ENCODE results near the gene HS1BP3.

Gene HS1BP3

DNA sequence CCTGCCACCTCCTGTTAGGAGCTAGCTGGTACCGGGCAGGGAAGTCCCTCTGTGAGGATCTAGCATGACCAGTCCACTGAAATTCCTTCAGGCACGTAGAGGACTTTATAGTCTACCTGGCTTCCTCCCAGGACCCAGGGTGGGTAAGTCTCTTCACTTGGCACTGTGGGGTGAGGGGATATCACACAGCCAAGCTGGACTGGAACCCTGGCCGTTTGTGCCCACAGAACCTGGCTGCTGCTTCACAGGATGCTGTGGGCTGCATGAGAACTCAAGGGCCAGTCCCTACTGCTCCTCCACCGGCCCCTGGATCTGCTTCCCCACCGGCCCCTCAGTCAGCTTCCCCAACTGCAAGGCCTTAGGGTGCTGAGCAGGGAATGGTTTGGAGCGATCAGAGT, 35.8 kb downstream of the HS1BP3 start:
- DNase-seq: no peak

DNA sequence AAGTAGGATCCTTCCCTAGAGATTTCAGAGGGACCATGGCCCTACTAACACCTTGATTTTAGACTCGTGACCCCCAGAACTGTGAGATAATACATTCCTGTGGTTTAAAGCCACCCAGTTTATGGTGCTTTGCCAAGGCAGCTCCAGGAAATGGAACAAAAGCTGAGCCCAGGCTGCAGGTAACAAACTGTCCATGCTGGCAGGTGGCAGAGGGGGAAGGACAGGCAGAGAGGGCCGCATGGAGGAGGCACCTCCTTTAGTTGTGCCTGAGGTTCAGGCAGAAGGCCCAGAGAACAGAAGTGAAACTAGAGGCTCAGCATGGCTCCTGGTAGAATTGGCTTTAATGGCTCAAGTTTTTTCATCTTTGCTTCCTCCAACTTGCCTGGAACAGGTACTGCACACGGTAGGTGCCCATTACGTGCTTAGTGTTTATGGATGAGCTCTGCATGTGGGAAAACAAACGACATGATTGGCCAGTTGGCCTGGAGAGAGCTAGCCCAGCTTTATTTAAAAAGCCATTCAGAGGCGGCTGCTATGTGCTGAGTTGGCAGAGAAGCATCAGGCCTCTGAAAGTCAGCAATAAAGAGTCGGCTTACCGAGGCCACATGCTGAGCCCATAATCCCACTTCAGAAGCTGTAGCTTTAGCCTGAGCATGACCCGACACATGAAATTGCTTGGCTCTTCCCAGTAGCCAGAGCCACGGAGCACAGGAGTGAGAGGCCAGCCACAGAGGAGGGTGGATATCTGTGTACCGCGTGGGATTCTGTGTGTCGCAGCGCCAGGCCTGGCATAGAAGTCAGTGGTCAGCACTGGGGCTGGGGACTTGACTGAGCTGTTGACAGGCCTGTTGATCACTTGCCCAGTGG, 36.5 kb downstream of the HS1BP3 start:
- peak; percentile 36 for DNase-seq

DNA sequence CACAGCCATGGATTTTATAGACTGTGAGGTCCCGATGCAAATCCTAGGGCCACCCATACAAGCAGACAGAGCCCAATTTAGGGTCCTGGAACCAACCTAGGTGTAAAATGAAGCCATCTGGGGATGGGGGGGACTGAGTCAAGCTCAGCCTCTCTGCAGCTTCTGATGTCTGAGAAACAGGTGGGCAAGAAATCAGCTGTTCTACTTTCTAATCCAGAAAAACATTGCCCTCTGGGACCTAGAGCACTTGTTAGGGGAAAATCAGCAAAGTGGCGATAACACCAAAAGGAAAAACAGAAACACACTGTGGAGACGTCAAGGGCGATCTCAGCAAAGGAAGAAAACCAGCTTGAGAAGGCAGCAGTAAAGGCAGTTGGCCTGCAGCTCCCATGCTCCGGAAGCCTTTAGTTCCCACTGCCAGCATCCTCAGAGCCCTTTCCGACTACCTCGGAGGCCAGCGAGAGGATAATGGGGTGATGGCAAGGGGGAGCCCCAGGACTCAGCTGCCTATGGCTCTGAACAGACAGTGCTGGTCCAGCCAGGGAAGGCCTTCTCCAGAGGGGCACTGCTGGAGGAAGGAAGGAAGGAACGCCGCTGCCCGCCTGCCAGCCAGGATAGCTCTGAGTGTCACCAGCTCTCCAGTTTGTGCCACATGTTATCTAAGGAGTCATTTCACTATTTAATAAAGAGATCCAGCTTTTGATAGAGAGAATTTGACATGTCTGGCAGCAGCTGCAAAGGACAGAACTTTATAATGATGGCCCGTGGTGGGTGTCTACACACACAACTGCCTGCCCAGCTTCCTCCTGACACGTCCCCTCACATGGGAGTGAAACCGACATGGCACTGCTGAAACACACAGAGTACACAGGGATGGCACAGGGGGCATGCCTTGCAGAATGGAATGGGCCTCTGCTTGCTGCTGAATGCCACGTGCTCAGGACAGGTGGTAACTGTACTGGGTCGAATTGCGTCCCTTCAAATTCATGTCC, 37.7 kb downstream of the HS1BP3 start:
- DNase-seq: no peak

DNA sequence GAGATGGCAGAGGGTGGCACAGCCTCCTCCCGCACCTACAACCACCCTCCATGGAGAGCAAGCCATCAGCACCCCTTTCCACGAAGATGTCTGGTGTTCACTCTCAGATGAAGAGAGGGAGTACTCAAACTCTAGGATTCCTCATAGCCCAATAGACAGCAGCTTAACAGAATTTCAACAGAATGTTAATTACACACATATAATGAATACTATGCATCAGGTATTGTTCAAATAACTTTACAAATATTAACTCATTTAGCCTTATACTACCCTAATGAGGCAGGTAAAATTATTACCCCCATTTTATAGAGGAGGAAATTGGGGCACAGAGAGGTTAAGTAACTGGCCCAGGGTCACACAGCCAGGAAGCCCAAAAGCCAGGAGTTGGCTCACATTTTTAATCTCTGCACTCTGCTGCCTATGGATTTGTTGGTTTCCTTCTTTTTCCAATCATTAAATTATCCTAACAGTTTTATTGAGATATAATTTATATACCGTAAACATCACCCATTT, 39.0 kb downstream of the HS1BP3 start:
- no peak for DNase-seq

DNA sequence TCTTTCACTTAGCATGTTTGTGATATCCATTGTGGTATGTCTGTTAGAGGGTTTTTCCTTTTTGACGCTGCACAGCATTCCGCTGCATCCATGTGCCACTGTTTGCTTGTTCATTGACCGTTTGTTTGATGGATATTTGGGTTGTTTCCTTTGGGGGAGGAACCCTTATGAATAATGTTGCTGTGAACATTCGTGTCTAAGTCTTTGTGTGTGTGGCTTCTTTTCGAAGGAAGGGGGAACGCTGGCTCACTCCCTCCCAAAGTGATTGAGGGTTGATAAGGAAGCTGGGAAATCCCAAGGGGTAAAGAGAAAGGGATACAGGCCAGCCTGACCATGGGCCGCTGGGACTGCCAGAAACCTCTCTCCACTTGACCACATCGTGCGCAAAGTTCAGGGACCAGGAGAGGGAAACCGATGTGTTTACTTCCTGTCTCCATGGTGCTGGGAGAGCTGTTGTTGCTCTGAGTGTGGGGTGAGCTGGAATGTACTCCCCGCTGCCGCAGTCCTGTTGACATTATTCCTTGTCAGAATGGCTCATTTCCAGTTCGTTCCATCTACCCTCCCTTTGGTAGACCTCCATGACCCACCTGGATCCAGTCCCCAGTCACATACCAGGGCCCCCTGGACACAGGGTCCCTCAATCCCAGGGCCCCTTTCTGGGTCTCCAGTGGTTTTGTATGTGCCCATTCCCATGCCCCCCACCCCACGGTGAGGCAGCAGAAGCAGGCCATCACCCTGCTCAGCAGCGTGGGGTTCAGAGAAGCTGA, 39.6 kb downstream of the HS1BP3 start:
- DNase-seq: no peak

DNA sequence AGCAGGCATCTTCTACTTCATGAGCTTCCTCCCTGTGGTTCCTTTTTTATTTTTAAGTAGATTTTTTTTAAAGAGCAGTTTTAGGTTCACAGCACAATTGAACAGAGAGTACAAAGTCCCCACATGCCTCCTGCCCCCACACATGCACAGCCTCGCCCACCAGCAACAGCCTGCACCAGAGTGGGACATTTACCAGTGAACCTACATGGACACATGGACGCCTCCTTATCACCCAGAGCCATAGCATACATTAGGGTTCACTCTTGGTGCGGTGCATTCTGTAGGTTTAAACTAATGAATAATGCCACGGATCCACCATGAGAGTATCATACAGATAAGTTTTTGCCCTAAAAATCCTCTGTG, 40.9 kb downstream of the HS1BP3 start:
- no peak for DNase-seq

DNA sequence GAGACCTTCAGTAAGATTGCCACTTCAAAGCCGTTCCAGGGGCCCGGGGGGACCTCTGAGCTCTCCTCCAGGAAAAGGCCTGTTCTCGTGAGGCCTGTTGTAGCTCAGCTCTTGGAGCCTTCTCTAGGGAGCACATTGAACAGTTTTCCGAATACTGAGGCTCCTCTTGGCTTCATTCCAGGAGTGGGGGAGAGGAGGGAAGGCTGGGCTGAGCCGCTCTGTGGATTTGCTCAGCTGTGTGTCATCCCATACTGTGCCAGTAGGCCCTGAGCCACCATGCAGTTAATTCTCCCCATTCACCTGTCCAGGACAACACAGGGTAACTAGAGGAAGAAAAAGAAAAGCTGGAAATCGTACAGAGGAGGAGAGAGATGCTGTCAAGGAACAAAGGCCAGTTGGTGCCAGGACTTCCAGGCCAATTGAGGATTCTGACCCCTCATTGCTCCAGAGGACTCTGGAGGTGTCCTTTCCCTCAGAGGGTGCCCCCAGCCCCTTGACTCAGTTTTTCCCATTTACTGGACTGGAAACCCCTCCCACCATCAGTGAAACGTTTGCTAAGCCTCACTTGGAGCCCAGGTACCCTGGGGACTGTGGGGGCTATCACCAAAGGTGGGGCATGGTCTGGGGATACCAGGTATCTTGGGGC, 41.4 kb downstream of the HS1BP3 start:
- no peak for DNase-seq

DNA sequence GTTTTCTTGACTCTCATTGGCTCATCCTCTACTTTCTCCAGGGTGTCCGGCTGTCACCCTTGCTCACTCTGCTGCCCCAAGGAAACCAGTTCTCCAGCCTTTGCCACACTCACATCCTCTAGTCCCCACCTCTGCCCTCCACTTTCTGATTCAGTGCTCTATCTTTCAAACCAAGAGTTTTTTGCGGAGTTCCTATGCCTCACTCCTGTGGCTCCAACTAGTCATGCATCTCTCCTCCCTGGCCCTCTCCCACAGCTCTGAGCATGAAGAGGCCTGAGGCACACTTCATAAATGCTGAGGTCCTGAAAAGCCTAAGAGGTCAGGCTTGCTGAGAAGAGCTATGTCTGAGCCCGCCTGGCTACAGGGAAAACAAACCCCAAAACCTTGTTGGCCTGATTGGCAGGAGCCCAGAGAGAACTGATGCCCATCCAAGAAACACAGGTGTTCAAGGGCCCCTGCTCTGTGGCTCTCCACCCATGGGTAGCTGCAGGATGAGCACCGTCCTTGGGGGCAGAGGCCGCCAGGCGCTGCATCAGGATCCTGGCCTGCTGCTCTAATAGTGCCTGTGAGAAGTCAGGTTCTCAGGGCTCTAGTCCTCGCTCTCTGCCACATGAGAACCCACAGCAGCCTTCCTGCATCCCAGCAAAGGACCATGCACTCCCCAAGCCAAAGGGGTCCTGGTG, 42.1 kb downstream of the HS1BP3 start:
- DNase-seq: no peak

DNA sequence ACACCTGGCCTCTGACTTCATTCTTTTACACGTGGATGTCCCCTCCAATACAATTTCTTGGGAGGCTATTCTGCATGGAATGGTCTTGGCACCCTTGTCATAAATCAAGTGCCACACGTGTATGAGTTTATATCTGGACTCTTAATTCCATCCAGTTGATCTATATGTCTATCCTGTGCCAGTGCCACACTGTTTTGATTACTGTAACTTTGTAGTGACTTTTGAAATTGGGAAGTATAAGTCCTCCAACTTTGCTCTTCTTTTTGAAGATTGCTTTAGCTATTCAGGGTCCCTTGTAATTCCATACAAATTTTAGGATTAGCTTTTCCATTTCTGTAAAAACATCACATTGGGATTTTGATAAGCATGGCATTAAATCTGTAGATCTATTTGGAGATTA, 43.5 kb downstream of the HS1BP3 start:
- DNase-seq: no peak

DNA sequence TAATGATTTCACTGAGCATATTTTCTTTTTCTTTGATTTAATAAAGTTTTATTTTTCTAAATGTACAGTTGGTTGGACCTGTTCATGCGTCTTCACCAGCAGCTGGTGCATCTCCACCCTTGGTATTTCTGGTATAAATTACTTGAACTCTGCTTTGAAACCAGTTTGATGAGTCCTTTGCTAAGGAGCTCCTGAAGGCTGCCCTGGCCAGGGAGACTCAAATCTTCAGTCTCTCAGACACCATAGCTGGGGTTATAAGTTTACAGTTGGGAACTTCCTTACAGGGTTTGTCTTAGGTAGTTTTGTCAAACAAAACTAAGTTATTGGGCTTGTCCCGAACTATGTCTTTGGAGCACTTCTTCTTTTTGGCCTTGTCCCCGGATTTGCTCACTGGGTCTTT, 44.7 kb downstream of the HS1BP3 start:
- DNase-seq: no peak

DNA sequence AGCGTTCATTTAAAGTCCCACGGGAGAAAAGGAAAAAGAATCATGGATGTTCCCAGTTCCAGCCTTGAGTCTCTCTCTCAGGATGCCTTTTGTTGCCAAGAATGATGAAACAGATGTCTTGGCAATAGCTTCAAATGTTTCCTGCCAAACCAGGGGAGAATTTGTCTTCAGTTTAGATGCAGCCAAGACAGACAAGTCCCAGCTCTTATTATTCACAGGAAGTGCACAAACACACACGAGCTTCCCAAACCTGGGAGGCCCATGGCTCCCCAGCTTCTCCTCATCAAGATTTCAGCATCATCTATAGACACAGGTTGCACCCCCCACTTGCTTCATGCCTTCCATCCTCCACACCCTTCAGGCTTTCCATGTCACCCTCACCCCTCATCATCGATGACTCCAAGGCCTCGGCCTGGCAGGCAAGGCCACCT, 45.9 kb downstream of the HS1BP3 start:
- DNase-seq: no peak

DNA sequence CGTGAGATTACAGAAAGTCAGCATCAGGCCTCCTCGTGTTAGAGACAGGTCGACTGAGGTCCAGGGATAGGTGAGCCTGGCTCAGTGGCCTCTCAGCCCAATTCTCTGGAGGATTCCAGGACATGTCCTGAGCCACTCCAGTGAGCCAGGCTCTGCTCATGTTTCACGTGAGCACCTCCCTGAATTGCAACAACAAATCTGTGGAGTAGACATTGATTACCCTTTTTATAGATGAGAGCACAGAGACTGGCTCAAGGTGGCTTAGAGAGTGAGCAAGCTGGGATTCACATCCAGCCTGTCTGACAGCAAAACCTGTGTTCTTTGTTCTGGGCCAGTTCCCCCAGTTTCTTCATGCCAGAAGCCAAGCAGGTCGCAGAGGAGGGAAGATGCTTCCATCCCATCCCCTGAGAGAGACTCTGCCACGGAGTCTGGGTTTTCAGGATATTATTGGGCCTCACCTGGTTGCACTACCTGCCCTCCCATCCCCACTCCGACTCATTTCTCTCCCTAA, 46.4 kb downstream of the HS1BP3 start:
- DNase-seq: no peak

DNA sequence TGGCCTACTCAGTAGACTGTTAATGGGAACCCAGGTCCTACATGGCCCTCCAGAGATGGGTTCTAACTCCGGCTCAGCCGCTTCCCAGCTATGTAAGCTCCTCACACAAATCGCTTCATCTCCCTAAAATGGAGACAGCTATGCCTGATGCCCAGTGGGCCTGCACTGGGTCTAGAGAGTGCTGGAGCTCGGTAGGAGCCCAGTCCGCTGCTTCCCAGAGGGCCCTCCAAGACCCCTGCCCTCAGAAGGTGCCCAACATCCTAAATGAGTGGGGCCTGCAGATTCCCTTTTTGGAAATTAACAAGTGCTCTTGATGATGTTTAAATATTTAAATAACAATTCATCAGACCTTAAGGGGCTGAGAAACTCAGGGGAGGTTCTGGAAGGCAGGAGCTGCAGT, 47.1 kb downstream of the HS1BP3 start:
- DNase-seq: no peak

DNA sequence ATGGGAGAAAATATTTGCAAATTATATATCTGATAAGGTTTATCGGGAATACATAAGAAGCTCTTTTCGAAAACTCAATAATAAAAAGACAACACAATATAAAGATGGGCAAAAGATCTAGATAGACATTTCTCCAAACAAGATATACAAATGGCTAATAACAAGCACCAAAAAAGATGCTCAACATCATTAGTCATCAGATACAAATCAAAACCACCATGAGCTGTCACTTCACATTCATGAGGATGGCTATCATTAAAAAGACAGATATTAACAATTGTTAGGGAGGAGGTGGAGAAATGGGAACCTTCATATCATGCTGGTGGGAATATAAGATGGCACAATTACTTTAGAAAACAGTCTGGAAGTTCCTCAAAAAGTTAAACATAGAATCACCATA, 48.1 kb downstream of the HS1BP3 start:
- no peak for DNase-seq

DNA sequence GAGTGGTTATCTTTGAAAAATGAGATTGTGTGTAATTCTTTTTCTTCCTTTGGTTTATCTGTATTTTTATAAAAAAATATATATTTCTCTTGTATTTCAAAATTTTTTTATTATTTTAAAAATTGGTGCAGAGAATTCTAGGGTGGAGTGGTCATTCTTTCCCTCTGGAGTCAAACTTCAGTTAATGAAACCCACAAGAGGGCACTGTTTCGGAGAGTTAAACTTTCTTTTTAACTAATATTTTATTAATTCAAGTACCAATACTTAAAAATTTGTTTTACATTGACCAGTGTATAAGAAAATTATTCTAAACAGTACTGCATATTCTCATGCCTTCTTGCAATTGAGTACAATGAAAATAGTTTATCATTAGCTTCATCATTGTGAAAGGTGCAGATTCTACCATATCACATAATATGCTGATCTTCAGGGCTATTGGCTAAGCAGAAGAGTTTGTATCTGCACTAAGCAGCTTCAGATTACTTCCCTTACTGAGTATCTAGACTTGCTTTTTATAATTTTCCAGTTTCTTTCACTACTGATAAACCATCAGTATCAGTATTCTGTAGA, 50.1 kb downstream of the HS1BP3 start:
- DNase-seq: no peak

DNA sequence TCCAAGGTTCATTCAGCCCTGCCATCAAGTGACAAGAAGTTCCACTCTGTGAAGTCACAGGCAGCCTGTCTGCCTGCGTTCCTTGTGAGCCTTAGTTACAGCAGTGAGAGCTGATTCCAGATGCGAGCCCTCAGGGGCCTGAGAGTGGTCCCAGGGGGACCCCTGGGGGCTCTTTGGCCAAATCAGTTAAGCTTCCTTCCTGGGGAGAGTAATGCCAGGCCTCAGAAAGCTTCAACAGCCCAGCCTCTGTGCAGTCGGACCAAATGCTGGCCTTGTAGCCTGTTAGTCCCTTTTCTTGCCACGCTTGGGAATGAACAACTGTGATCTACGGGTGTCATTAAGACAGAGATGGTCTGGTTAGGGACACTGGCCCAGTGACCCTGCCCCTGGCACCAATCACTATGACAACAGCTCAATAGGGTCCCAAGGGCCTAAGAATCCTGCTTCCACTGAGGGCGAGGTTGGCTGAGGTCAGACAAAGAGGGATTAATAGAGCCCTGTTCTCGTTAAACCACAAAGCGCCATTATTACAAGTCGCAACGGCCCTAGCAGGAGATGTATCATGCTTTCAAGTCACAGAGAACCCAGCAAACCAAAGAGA, 50.9 kb downstream of the HS1BP3 start:
- no peak for DNase-seq

DNA sequence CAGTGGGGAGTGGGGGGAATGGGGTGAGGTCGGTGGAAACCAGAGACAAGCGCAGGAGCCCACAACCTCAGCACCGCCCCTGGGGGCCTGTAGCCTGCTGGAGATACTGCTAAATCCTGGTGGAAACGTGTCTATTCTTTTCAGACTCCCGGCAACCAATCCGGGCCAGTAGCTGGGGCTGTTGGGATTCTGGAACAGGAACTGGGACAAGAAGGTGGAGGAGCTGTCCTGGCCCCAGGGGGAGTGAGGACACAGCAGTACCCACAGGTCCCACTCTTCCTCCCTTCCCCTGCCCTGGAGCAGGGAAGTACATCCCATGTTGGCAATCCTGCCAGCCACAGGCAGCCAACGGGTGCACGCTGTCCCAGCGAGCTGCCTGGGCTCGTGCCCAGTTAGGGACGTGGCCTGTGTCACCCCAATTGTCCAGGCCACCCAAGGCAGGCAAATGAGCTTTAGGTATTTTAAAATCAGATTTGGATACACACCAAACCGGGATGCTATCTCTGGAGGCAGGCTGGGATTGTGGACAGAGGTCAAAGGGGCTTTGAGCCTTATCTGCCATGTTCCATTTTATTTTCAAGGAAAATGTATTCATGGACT, 51.8 kb downstream of the HS1BP3 start:
- DNase-seq: no peak

DNA sequence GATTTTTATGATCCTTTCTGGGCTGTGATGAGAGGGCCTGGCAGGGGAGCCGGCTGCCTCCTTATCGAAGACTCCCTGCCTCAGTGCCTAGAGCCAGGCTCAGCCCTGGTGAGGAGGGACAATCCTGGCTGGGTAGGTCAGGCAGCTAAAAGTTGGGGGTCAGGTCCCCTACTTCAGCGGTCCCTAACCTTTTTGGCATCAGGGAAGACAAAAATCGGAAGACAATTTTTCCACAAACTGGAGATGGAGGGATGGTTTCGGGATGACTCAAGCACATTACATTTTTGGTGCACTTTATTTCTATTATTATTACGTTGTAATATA, 53.1 kb downstream of the HS1BP3 start:
- no peak for DNase-seq

DNA sequence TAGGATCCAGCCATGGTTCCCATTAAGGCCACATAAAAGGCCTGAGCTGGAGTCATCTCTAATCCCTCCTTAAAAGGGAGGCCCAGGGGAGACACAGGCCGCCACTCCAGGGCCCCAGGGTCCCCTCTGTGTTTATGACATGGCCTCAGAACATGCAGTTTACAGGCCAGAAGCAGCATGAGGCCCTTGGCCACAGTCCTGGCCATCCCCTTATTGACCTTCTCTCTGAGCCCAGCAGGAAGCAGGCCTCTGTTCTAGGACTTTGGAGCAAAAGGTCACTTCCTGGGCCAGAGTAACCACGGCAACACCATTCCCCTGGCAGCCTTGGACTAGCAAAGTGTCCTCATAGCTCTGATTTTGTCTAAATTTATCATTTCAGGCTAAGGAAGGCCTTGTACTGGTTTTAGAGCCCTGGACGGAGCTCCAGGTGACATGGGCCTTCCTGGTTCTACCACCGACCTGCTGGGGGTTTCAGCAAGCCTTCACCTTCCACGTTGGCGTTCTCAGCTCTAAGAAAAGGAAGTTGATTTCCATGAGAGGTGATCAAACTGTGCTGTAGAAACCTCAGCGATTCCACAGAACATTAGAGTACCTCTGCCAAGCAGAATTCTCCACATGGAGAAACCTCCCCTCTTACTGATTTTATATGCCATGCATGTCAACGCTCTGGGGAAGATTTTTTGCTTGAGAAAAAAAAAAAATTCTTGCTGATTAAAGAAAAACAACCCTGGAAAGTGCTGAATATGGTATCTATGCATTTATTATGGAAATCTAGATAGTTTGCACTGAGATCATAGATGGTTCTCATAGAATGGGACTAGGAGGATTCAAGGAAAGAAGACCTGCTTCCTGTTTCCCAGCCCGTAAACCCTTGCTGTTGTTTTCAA, 53.7 kb downstream of the HS1BP3 start:
- DNase-seq: no peak
